Natural killer cell (primary cell): Measurements from ENCODE around the gene SSBP4. TPM values are rescaled to one million over a fixed set of nuclear protein-coding genes. Genes with fewer than 3 reads are reported as not detected.

ENCODE experiments used
- ATAC-seq, 3 donors: fragments of 150-1000 bp in 2 of 3; fragments of 200-7000 bp in 1 of 3; cut with Tn5 transposase; 1 replicate in 1 of 3; 2 replicates in 2 of 3; pipeline ENCODE4 v1.10.0; 2021; ENCODE audit warnings: mild to moderate bottlenecking in 2 of 3, moderate library complexity in 2 of 3
- DNase-seq, 2 donors: peaks; one replicate each; pipeline versions ENCODE4 v3.0.0 to v3.0.0-alpha.2; 2013 to 2021; ENCODE audit warnings: mixed read lengths in 1 of 2
- H3K27ac ChIP-seq: one replicate; pipeline ENCODE4 v1.5.1; 2013; ENCODE audit warnings: mild to moderate bottlenecking, low read length
- H3K27me3 ChIP-seq: one replicate; pipeline ENCODE4 v1.6.1; 2013; ENCODE audit warnings: low read length; ENCODE audit not compliant: control insufficient read depth, insufficient read depth
- H3K36me3 ChIP-seq: one replicate; pipeline ENCODE4 v1.6.1; 2013; ENCODE audit warnings: low read length; ENCODE audit not compliant: control insufficient read depth, insufficient read depth
- H3K4me1 ChIP-seq: one replicate; pipeline ENCODE4 v1.6.1; 2013; ENCODE audit warnings: low read length; ENCODE audit not compliant: control insufficient read depth, insufficient read depth
- H3K4me3 ChIP-seq: one replicate; pipeline ENCODE4 v1.5.1; 2013; ENCODE audit warnings: low read length
- H3K9me3 ChIP-seq: one replicate; pipeline ENCODE4 v1.6.1; 2013; ENCODE audit warnings: low read length; ENCODE audit not compliant: control insufficient read depth, insufficient read depth
- H3K27ac Mint-ChIP-seq, 2 donors: one replicate each; pipeline ENCODE4 v1.8.0; 2022; ENCODE audit warnings: mild to moderate bottlenecking in 2 of 2, mixed read lengths in 2 of 2, moderate library complexity in 1 of 2
- H3K27me3 Mint-ChIP-seq, 2 donors: one replicate each; pipeline ENCODE4 v1.8.0; 2022; ENCODE audit warnings: low read depth in 2 of 2, mixed read lengths in 2 of 2
- H3K36me3 Mint-ChIP-seq: one replicate; pipeline ENCODE4 v1.8.0; 2022; ENCODE audit warnings: mixed read lengths
- H3K4me1 Mint-ChIP-seq, 2 donors: one replicate each; pipeline ENCODE4 v1.8.0; 2022; ENCODE audit warnings: mixed read lengths in 2 of 2
- H3K4me3 Mint-ChIP-seq: one replicate; pipeline ENCODE4 v1.8.0; 2022; ENCODE audit warnings: mild to moderate bottlenecking, moderate library complexity, mixed read lengths
- H3K9me3 Mint-ChIP-seq, 2 donors: one replicate each; pipeline ENCODE4 v1.8.0; 2022; ENCODE audit warnings: mixed read lengths in 2 of 2
- WGBS: methylation state at CpG from one replicate; pipeline ENCODE4 v1.1.7; 2013; ENCODE audit warnings: missing lambda C conversion rate; ENCODE audit not compliant: insufficient coverage; 5-methylcytosine and 5-hydroxymethylcytosine counted together
- intact Hi-C: fragments of 100-400 bp; cut with micrococcal nuclease; formaldehyde crosslinking; loops from one replicate; pipeline ENCODE4 v1.14.2; 2022
- total RNA-seq, 4 donors: library from RNA; stranded (reverse); fragments of 120-200 nt in 1 of 4; gene quantifications; one replicate each; pipeline versions ENCODE4 v1.2.3 to v1.2.4, GENCODE V29; 2013 to 2022
- TF ChIP-seq, protein P1 (sequence below): fragments of 200-600 bp; IDR thresholded peaks from one replicate; pipeline ENCODE4 v1.8.0; 2022; ENCODE audit warnings: antibody characterized with exemption

The SSBP4 gene
- total RNA-seq, 3 donors from 2014 or later (not counting 1 experiment from before 2014, with no cell fraction given), result 137 to 169 (median 158) TPM

DNA sequence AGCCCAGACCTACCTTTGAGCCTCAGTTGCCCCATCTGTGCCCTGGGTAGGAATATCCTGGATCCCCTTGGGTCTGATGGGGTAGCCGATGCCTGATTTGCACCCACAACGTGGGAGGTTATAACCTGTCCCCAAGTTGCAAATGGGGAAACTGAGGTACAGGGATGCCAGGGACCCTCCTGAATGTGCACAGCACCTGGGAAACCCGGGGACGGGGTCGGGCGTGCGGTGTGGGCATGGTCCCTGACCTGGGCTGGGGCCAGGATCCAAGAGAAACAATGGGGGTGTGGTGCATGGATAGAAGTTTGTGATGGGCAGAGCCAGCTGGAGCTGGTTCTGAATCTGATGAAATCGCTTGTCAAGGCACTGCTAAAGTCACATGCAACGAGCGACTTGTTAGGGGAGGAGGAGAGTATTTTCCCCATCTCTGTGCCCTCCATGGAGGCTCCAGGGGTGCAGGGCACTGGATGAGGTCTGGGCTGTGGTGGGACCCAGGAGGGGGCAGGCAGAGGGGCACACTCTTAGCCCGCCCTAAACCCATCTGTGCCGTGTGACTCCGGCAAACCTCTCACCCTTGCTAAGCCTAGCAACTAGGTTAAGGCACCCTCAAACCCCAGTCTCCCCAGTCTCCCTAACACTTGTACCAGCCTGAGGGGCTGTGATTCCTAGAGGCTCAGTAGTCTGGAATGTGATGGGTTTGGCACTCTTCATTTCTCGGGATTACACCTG, 32.5 kb upstream of the SSBP4 start:
- Histone ChIP-seq H3K36me3 (no peaks in the 10 kb centered on the region), H3K4me1 (peaks cover 28% of the 10 kb centered on the region), H3K9me3 (no peaks in the 10 kb centered on the region), H3K27me3 (peaks cover 13% of the 10 kb centered on the region), H3K4me3 (no peak overlapping the region), H3K27ac (no peak overlapping the region)
- Mint-ChIP-seq H3K27me3 (no peaks in the 10 kb centered on the region), H3K4me1 (peaks cover 5 to 18% of the 10 kb centered on the region in 2 donors), H3K9me3 (no peaks in the 10 kb centered on the region), H3K36me3 (no peaks in the 10 kb centered on the region), H3K4me3 (peak overlapping the region; percentile 80), H3K27ac (no peak overlapping the region)
- no peak for ATAC-seq
- TF ChIP-seq, protein P1, sequence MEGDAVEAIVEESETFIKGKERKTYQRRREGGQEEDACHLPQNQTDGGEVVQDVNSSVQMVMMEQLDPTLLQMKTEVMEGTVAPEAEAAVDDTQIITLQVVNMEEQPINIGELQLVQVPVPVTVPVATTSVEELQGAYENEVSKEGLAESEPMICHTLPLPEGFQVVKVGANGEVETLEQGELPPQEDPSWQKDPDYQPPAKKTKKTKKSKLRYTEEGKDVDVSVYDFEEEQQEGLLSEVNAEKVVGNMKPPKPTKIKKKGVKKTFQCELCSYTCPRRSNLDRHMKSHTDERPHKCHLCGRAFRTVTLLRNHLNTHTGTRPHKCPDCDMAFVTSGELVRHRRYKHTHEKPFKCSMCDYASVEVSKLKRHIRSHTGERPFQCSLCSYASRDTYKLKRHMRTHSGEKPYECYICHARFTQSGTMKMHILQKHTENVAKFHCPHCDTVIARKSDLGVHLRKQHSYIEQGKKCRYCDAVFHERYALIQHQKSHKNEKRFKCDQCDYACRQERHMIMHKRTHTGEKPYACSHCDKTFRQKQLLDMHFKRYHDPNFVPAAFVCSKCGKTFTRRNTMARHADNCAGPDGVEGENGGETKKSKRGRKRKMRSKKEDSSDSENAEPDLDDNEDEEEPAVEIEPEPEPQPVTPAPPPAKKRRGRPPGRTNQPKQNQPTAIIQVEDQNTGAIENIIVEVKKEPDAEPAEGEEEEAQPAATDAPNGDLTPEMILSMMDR, result no peak
- WGBS, result 91% methylated on average over 12 of the region's 14 CpGs
- no peak for DNase-seq
- intact Hi-C loops, result no loop called here

DNA sequence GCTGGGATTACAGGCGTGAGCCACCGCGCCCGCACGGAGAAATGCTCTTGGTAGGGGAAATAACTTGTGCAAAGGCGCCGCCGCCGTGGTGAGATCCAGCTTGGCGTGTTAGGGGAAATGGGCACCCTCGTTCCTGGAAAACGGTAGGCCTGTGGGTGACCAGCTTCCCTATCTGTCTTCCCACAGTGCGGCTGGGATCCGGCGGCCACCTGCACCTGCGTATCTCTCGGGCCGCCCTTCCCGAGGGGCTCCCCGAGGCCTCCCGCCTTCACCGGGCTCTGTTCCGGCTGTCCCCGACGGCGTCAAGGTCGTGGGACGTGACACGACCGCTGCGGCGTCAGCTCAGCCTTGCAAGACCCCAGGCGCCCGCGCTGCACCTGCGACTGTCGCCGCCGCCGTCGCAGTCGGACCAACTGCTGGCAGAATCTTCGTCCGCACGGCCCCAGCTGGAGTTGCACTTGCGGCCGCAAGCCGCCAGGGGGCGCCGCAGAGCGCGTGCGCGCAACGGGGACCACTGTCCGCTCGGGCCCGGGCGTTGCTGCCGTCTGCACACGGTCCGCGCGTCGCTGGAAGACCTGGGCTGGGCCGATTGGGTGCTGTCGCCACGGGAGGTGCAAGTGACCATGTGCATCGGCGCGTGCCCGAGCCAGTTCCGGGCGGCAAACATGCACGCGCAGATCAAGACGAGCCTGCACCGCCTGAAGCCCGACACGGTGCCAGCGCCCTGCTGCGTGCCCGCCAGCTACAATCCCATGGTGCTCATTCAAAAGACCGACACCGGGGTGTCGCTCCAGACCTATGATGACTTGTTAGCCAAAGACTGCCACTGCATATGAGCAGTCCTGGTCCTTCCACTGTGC, 30.9 kb upstream of the SSBP4 start:
- TF ChIP-seq, protein P1, result peak; percentile 100
- H3K27ac ChIP-seq, result no peak overlapping the region
- no peaks in the 10 kb centered on the region for H3K27me3 Mint-ChIP-seq

DNA sequence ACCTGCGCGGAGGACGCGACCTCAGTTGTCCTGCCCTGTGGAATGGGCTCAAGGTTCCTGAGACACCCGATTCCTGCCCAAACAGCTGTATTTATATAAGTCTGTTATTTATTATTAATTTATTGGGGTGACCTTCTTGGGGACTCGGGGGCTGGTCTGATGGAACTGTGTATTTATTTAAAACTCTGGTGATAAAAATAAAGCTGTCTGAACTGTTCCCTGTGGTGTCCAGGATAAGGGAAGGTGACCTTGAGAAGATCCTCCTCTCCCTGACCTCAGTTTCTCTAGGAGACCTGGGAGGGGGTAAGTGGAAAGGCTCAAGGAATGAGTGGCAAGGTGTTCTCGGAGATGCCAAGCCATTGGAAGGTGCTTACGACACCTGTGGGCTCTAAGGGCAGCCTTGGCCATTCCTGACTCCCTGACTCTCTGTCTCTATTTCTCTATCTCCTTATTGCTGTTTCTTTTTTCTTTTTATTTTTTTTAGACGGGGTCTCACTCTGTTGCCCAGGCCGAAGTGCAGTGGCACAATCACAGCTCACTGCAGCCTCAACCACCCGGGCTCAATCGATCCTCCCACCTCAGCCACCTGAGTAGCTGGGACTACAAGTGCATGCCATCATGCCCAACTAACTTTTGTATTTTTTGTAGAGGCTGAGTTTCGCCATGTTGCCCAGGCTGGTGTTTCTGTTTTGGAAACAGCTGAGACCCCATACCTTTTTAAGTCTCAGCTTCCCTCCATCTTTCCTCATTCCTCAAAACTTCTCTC, 30.1 kb upstream of the SSBP4 start:
- no peaks in the 10 kb centered on the region for H3K9me3 Mint-ChIP-seq
- ATAC-seq (no peak), DNase-seq (no peak)
- peaks cover 5 to 18% of the 10 kb centered on the region in 2 donors for H3K4me1 Mint-ChIP-seq
- WGBS, result 90% methylated on average over 13 of the region's 13 CpGs
- H3K27me3 ChIP-seq, result peaks cover 13% of the 10 kb centered on the region
- no peaks in the 10 kb centered on the region for H3K36me3 Mint-ChIP-seq
- no peak overlapping the region for H3K4me3 ChIP-seq
- H3K36me3 ChIP-seq, result no peaks in the 10 kb centered on the region
- H3K4me1 ChIP-seq, result peaks cover 42% of the 10 kb centered on the region
- intact Hi-C loops, result loop anchor here (1.0 kb wide), 1 partner anchor 21 kb away; no protein-coding TSS in a partner anchor
- no peaks in the 10 kb centered on the region for H3K9me3 ChIP-seq
- H3K27ac Mint-ChIP-seq, result peak overlapping the region in 1 of 2 donors; percentile 50
- H3K27me3 Mint-ChIP-seq, result peaks cover 0 to 3% of the 10 kb centered on the region in 2 donors
- TF ChIP-seq, protein P1, result no peak
- no peak overlapping the region for H3K27ac ChIP-seq
- peak overlapping the region; percentile 82 for H3K4me3 Mint-ChIP-seq

More for the DNA sequence above, 30.9 kb upstream of the SSBP4 start:
- peak overlapping the region; percentile 23 for H3K4me3 ChIP-seq
- Mint-ChIP-seq H3K9me3 (no peaks in the 10 kb centered on the region), H3K36me3 (no peaks in the 10 kb centered on the region), H3K4me3 (peak overlapping the region; percentile 82), H3K4me1 (peaks cover 5 to 18% of the 10 kb centered on the region in 2 donors), H3K27ac (peak overlapping the region; percentile 53 to 83)
- ATAC-seq (peak; percentile 92 to 97 (median 95)), DNase-seq (peak; percentile 82 to 88)
- H3K9me3 ChIP-seq, result no peaks in the 10 kb centered on the region
- intact Hi-C loops, result loop anchor here (1.0 kb wide), 1 partner anchor 22 kb away; no protein-coding TSS in a partner anchor
- 1% methylated on average over 86 of the region's 86 CpGs for WGBS
- H3K36me3 ChIP-seq, result no peaks in the 10 kb centered on the region
- peaks cover 42% of the 10 kb centered on the region for H3K4me1 ChIP-seq
- peaks cover 13% of the 10 kb centered on the region for H3K27me3 ChIP-seq
